Posterior vena cava (tissue), 2 donors: Measurements from ENCODE around the gene TMEM18. TPM values are rescaled to one million over a fixed set of nuclear protein-coding genes. Genes with fewer than 3 reads are reported as not detected.
"Not testable (repeated sequence)": the region's sequence is repeated elsewhere in the genome, so short reads cannot be mapped to it uniquely, and the experiment has no call there.

ENCODE experiments used
- DNase-seq: peaks from one replicate; pipeline ENCODE4 v3.0.0-alpha.2; 2020; ENCODE audit warnings: low spot score
- intact Hi-C, 2 donors: fragments of 100-400 bp; cut with DNase I; formaldehyde crosslinking; loops; one replicate each; pipeline versions ENCODE4 v1.14.1 to v1.14.2; 2022 to 2023
- total RNA-seq, 2 donors: library from RNA; stranded (reverse); fragmentation: NEBNext Ultra II Directional; extraction: Animal tissue kit (Norgen Biotek cat#: 25700); gene quantifications; one replicate each; pipeline ENCODE4 v1.2.1, GENCODE V29; 2021
- donor health status: DM: yes; HTN: yes; CAD: no.
- donor health status: DM: yes; HTN: yes; CAD: no.

TMEM18 gene
- total RNA-seq, 2 donors from 2014 or later: 15.7 to 19.2 TPM

DNA sequence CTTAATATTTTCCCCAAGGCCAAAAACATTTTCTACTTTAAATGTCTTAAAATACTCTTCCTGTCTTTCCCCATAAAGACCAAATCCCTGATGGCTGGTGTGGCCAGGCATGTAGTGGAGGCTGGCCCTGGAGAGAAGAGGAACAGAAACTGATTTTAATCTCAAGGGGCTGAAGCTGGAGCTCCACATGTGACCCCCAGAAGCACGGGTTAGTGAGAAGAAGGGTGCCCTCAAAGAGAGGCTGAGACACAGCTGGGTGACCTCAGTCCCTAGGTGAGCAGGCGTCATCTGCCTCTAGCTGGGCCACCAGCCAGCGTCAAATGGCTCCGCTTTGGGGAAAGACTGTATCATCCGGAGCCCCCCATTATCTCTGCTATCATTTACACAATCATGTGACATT lies 19.3 kb upstream of the TMEM18 start:
- DNase-seq: no peak
- intact Hi-C loops: no loop called here

DNA sequence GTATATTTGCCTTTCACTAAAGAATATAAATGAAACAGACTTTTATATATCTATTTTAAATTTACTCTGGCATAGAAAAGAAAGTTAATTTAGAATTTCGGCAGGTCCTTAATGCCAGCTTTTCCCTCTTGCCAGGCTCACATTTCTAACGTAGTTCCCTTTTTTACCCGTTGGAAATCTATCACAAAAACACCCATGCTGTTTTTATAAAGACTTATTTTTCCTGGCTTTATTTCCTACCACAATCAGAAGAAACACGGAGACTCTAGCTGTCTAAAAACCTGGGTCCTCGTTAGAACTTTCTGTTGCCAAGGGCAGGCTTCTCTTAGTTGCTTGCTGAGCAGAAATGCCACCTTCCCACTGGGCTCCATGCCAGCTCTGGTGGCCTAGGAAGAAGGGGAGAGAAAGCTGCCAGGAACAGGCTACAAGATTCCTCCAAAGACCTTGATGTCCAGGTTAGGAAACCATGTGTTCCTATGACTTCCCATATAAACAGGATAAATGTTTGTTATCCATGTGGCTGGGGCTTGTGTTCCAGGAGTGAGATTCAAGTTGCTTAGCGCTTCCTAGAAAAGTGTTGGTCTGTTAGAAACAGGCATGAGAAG lies 17.8 kb upstream of the TMEM18 start:
- no peak for DNase-seq
- intact Hi-C loops: no loop called here

DNA sequence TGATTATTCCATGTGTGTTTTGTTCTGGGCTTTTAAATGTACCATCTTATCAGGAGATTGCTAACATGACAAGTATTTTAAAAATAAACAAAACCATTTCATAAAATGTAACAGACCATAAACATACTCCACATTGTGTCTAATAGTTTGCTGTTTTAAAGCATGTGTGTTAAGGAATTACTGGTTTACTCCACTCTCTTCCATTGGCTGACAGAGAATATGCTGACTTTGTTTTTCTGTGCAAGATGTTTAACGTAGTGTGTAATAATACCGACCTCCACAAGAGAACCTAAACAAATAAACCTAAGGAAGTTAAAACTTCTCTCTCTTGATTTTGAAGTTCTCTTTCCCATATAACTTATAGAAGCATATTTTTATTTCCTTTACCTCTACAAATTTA lies 17.0 kb upstream of the TMEM18 start:
- intact Hi-C loops: no loop called here
- DNase-seq: no peak

DNA sequence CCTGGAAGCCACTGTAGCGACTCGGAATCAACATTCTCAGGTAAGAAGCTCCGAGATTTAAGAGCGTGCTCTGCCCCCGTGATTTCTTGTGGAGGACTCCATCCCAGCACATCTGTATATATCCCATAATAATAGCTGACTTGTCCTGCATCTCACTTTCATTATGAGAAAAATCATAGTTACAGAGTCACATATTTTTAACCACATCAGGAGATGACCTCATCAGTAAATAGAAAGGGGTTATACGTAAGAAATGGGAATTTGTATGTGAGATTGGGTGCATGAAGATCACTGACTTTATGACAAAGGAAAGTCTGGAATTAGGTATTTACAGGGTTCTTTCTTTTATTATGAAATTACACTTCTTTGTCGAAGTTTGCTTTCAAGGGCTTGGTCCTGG lies 16.4 kb upstream of the TMEM18 start:
- intact Hi-C loops: no loop called here
- no peak for DNase-seq

DNA sequence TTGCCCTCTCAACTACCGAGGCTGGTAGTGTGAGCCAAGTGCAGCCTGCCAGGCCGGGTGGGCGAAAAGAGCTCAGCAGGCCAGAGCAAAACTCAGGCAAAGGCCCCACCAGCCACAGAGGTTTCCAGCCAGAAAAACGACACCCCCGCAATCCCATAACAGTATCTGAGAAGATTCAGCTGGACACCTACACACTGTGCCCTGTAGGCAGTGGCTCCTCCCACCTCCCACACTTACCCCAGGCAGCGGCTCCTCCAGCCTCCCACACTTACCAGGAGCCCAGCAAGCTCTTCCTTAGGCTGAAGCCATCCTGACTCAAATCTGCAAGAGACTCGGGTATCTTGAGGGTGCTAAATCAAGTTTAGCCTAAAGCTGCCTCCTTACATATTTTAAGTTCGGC lies 15.6 kb upstream of the TMEM18 start:
- intact Hi-C loops: no loop called here

DNA sequence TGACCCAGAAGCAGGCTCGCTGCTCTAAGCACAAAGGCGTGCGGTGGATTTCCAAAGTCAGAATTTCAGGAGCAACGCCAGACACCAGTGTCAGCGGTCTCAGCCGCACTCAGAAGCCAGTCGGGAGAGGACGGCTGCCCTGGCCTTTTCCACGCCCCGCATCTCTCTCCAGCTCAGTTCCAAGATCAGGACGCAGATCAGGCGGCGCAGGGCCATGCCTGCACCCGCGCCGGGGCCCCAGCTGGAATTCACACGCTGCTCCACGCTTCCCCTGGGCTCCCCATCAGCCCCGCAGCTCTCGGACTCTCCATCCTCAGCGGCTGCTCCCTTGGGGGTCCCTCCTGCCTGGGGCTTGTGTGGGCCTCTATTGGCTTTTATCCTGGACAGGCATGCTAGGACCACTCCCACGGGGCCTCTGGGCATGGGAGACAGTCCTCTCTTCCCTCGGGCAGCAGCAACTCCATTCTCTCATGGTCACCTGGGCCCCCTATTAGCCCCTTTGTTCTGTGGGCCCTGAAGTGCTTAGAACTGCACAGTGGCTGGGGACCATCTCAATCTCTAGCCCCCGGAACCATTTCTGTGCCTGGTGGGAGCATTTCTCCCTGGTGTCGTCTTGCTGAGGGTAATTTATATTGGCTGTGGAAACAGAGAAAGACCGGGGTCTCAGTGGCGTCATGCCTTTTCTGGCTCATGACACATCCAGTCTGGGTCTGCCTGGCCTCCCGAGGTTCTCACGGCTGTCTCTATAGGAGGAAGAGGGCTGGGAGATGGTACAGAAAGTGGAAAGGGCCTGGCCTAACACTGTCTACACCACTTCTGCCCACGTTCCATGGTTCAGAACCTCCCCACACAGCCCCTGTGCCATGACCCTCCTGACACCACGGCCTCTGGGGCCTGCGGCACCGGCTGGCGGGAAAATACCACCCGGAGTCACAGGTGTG lies 14.9 kb upstream of the TMEM18 start:
- intact Hi-C loops: no loop called here
- DNase-seq: no peak

More for the DNA sequence above, 15.6 kb upstream of the TMEM18 start:
- no peak for DNase-seq

DNA sequence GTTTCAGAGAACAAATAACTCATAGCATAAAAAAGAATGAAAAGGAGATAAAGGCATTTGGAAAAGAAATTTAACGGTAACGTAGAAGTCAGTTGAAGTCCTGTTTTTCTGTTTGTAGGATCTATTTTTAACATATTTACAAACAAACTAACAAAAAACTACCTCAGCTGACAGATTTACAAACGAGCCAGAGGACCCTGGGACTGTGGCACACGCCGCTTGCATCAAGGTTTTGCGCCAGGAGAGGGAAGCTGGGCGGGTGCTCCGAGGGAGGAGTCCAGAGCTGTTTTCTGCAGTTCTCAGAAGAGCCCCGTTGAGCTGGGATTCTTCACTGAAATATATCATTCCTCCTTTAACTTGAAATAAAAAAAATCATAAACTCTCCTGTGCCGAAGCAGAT lies 13.6 kb upstream of the TMEM18 start:
- DNase-seq: no peak
- intact Hi-C loops: no loop called here

DNA sequence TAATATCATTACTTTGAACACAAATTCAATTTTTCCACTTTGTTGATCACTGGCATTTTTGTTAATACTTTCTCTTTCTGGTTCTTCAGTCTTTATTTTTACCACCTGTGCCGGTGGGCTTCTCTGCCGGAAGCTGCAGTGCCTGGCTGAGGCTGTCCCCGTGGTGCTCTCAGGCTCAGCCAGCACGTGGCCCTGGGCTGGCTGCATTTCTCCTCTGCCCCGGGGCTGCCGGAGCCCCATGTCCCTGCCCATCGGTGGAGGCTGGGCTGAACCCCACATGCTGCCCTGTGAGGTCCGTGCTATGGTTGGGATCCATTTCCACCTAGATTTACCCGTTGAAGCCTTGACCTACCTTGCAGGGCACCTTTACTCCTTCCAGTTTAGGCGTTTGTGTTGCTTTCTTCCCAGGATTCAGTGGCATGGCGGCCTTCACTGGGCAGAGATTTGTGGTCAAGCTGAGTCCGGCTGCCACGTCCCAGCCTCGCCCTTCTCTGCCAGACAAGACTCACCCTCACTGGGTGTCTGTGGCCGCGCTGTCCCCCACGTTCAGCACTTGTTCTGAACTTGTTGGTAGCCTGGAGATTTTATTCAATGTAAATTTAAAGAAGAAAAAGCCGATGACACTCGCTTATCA lies 12.8 kb upstream of the TMEM18 start:
- no peak for DNase-seq
- intact Hi-C loops: no loop called here

DNA sequence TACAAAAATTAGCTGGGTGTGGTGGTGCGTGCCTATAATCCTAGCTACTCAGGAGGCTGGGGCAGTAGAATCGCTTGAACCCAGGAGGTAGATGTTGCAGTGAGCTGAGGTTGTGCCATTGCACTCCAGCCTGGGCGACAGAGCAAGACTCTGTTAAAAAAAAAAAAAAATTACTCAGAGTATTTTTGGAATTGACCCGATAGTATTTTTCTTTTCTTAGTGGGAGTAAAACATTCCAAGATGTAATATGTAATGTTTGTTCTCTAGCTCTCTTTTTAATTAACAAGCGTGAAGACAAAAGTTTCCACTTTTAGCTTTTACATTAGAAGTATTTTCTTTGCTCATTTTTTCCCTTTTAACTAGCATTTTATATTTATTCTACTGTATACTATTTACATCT lies 12.0 kb upstream of the TMEM18 start:
- intact Hi-C loops: no loop called here

DNA sequence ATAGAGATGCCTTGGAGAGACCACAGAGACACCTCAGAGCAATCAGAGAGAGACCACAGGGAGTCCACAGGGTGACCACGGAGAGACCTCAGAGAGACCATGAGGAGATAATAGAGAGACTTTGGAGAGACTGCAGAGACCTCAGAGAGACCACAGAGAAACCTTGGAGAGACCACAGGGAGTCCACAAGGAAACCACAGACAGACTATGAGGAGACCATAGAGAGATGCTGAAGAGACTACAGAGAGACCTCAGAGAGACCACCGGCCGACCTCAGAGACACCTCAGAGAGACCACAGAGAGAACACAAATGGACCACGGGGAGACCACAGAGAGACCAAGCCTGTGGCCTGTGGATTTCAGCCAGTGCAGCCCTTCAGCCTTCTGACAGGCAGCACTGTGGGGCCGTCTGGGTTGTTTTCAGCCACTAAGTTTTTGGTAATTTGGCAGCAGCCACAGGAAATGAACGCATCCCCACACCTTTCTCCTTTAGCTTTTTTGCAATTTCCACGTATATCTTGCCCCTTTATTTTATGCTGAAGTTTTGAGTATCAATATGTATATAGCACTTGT lies 11.4 kb upstream of the TMEM18 start:
- no peak for DNase-seq
- intact Hi-C loops: no loop called here

More for the DNA sequence above, 12.0 kb upstream of the TMEM18 start:
- DNase-seq: no peak

DNA sequence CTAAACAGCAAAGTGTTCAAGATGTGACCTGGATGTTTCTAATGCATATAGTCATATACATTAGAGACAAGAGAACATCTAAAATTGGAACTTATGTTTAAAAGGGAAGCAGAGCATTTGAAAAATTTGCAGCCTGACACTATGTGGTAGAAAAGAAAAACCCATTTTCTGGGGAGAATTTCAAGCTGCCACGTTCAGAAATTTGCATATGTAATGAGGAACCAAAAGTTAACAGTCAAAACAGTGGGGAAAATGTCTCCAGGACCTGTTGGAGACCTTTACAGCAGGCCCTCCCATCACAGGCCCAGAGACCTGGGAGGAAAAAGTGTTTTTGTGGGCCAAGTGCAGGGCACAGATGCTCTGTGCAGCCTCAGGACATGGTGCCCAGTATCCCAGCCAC lies 8.2 kb upstream of the TMEM18 start:
- intact Hi-C loops: no loop called here
- DNase-seq: no peak

DNA sequence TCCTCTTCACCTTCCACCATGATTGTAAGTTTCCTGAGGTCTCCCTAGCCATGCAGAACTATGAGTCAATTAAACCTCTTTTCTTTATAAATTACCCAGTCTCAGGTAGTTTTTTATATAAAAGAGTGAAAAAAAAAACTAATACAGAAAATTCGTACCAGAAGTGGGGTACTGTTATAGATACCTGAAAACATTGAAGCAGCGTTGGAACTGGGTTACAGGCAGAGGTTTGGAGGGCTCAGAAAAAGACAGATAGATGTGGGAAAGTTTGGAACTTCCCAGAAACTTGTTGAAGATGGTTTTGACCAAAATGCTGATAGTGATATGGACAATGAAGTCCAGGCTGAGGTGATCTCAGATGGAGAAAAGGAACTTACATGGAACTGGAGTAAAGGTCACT lies 7.7 kb upstream of the TMEM18 start:
- intact Hi-C loops, DNase-seq: not testable (repeated sequence)

DNA sequence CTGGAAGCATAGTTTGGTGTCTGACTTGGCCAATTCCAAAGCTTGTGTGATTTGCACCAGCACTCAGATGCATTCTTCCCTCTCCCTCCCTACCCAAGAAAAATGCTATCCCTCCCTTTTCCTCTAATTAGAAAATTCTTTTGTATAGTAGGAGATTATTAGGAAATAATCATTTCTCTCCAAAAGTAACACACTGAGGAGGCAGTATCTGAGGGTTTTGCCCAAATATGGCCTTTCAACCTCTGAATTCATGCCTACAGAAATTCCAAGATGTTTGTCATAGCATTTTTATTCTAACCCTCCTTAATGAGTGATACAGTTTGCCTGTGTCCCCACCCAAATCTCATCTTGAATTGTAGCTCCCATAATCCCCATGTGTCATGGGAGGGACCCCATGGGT lies 5.0 kb upstream of the TMEM18 start:
- no peak for DNase-seq
- intact Hi-C loops: no loop called here

DNA sequence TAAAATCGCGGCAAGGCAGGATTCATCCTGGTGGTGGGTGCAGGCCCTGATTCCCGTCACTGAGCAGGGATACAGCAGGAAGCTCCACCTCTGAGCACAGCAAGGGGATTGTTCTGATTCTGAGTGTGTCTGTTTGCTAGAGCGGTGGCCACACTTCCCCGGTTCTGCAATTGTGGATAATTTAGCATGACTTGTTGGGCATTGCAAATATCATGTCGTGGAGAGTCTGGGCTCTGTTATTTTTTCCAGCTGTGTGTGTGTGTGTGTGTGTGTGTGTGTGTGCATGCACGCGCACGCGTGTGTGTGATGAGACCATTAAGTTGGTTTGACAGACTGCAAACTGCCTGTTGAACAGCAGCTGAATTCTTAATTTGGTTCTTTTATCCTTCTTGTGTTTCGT lies 4.1 kb upstream of the TMEM18 start:
- intact Hi-C loops: no loop called here

DNA sequence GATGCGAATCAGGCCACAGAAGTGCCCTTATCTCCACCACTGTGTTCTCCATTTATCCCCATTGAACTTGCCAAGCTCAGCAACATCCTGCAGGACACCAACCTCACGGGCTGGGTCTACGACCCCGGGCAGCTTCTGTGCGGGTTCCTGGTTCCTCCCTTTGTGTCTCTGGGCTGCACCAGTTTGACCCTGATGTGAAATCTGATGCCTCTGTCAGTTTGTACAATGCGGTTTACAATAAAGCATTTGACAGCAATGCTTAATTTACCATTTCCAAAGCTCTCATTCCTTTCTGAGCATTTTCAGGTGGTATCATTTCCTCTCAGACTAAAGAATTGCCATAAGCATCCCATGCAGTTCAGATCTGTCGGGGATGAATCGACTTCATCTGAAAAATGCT lies 3.3 kb upstream of the TMEM18 start:
- intact Hi-C loops: no loop called here
- no peak for DNase-seq

More for the DNA sequence above, 4.1 kb upstream of the TMEM18 start:
- no peak for DNase-seq

DNA sequence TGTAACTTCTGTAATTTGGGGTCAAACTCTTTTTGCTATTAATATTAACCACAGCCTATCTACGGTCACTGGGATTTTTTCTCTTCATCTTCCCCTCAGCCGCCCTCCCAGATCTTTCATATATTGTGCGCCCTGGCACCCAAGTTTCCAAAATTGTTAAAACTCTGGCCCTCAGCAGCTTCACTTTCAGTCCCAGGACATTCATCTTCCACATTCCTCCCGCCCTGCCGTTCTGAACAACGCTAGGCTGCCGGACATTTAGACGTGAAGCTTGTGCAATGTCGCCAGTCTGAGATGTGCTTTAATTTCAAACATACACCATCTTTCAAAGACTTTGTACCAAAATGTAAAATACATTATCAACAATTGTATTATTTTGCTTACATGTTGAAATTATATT lies 1.8 kb upstream of the TMEM18 start:
- intact Hi-C loops: loop anchor here in 1 of 2 donors (5.0 kb wide), 1 partner anchor 1138 kb away; no protein-coding TSS in a partner anchor
- DNase-seq: no peak

DNA sequence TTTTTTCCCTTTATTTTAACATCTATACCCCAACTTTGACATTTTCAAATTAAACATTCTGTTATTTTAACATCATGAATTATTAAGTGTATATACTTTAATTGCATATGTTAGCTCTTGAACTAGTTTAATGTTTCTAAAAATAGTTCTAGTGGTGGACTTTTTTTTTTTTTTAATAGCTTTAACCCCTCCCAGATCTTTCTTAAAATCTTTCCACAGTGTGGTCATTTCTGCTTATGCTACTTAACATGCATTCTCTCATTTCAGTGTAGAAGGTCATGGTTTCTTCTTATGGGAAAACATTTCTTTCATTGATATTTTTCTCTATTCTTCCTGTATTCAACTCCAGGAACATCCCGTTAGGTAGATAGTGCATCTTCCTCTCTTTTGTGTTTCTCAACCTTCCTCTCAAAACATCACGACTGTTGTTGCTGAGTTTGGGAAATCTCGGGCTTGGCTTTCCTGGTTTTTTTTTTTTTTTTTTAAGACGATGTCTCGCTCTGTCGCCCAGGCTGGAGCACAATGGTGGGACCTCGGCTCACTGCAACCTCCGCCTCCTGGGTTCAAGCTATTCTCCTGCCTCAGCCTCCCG lies 849 bp upstream of the TMEM18 start:
- intact Hi-C loops: loop anchor here in 1 of 2 donors (5.0 kb wide), 1 partner anchor 1139 kb away; no protein-coding TSS in a partner anchor
- DNase-seq: no peak

DNA sequence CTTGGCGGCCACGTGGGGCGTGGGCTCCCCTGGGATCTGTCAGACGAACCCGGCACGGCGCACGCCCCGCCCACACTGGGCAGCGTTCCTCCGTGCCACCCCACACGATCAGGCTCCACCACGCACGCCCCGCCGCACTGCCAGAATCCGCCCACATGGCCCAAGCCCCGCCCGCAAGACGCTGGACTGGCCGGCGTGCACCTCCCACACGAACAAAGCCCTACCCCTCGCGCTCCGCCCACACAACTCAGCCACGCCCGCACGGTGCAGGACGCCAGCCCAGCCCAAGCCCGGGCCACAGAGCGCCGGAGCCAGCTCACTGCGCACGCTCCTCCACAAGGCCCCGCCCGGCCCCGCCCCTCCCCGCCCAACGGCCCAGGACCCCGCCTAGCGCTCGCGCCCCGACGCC lies 555 bp downstream of the TMEM18 start:
- intact Hi-C loops: loop anchor here in 1 of 2 donors (5.0 kb wide), 1 partner anchor 1141 kb away; no protein-coding TSS in a partner anchor
- DNase-seq: peak; percentile 100

DNA sequence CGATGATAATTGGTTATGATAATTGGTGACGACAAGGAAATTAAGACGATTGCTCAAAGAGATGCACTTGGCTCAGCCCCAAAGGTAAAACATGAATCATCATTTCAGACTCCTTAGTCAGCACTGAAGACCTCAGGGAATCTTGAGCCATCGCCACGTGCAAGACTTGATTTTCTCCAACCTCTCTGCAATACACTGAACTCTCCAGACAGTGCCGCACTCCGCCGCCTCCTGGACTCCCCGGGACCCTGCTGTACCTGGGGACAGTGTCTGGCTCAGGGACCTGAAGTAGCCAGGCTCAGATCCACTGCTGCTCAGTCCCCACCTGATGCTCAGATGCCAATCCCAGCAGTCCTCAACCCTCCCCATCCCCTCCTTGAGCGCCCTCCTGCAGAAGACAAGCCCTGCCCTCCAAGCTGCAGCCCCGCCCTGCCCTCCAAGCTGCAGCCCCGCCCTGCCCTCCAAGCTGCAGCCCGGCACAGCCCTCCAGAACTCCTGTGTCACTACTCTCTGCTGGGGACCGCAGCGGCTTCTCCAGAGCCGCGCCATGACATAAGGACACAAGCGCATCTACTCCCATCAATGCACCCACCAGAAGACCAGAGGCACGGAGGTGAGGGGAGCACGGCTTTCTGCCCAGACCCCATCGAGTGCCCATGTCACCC lies 1.1 kb downstream of the TMEM18 start:
- intact Hi-C loops: loop anchor here in 1 of 2 donors (5.0 kb wide), 1 partner anchor 1141 kb away; no protein-coding TSS in a partner anchor

More for the DNA sequence above, 1.1 kb downstream of the TMEM18 start:
- no peak for DNase-seq
